Measurements from ENCODE around the gene PTPRH. TPM values are rescaled to one million over a fixed set of nuclear protein-coding genes. Genes with fewer than 3 reads are reported as not detected.

The PTPRH gene
- total and polyA plus RNA-seq, 9 of the 15 experiments (the other 6 are each of a cell fraction or from before 2014, with no cell fraction given), result 0.87 to 34.3 (median 22.7) TPM

- TF ChIP-seq HEY1 (CRISPR knock-in tag; IDR thresholded peaks at IDR 0.05; ENCODE audit: borderline replicate concordance) (0 out of 2 replicates have a peak, but pooled peaks have one; percentile 63), HMG20B (CRISPR knock-in tag; IDR thresholded peaks at IDR 0.05) (peak; percentile 40; the same call in 1 of the 2 replicates), SIX5 (IDR thresholded peaks at IDR 0.05; ENCODE audit: borderline replicate concordance in 1 of 2, insufficient read depth in 1 of 2, low read depth in 1 of 2, low read length in 2 of 2) (0 out of 4 replicates have a peak, but pooled peaks of 1 of the 2 experiments have one; percentile 3), ZBTB33 (CRISPR knock-in tag; IDR thresholded peaks at IDR 0.05) (peak; percentile 81), SREBF2 (CRISPR knock-in tag; IDR thresholded peaks at IDR 0.05) (peak; percentile 81; the same call in 1 of the 2 replicates), DPF2 (IDR thresholded peaks at IDR 0.05) (peak; percentile 95), TCFL5 (CRISPR knock-in tag; conservative IDR thresholded peaks at IDR 0.05) (no peak), FOXJ2 (tag; IDR thresholded peaks at IDR 0.05) (peak; percentile 88), ZNF586 (CRISPR knock-in tag; conservative IDR thresholded peaks at IDR 0.05) (no peak), PTTG1 (tag; IDR thresholded peaks at IDR 0.05; ENCODE audit: low read depth) (no peak), CHCHD3 (CRISPR knock-in tag; IDR thresholded peaks at IDR 0.05) (0 out of 2 replicates have a peak, but pooled peaks have one; percentile 32), CTBP1 (IDR thresholded peaks at IDR 0.05; ENCODE audit: borderline replicate concordance) (peak; percentile 88; the same call in 1 of the 2 replicates), XRCC3 (IDR thresholded peaks at IDR 0.05) (no peak), RBM15 (IDR thresholded peaks at IDR 0.05; ENCODE audit: insufficient read depth, low read length) (no peak), ZFP1 (CRISPR knock-in tag; IDR thresholded peaks at IDR 0.05) (no peak), KLF16 (IDR thresholded peaks at IDR 0.05) (peak; percentile 52; the same call in 1 of the 2 replicates), POLR2AphosphoS5 (IDR thresholded peaks at IDR 0.05; ENCODE audit: control insufficient read depth, insufficient read depth, low read depth, low read length) (peak; percentile 75), FOXO4 (CRISPR knock-in tag; IDR thresholded peaks at IDR 0.05) (no peak), STAG1 (CRISPR knock-in tag; IDR thresholded peaks at IDR 0.05; ENCODE audit: borderline replicate concordance) (peak; percentile 39; the same call in 1 of the 2 replicates), KLF13 (tag; IDR thresholded peaks at IDR 0.05; ENCODE audit: borderline replicate concordance, low read depth) (peak; percentile 76; the same call in 1 of the 2 replicates), GATAD2A (IDR thresholded peaks at IDR 0.05) (peak; percentile 92; the same call in 1 of the 2 replicates)
- TF ChIP-seq, protein P1, sequence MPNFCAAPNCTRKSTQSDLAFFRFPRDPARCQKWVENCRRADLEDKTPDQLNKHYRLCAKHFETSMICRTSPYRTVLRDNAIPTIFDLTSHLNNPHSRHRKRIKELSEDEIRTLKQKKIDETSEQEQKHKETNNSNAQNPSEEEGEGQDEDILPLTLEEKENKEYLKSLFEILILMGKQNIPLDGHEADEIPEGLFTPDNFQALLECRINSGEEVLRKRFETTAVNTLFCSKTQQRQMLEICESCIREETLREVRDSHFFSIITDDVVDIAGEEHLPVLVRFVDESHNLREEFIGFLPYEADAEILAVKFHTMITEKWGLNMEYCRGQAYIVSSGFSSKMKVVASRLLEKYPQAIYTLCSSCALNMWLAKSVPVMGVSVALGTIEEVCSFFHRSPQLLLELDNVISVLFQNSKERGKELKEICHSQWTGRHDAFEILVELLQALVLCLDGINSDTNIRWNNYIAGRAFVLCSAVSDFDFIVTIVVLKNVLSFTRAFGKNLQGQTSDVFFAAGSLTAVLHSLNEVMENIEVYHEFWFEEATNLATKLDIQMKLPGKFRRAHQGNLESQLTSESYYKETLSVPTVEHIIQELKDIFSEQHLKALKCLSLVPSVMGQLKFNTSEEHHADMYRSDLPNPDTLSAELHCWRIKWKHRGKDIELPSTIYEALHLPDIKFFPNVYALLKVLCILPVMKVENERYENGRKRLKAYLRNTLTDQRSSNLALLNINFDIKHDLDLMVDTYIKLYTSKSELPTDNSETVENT (CRISPR knock-in tag; IDR thresholded peaks at IDR 0.05), result peak; percentile 40; the same call in 1 of the 2 replicates
Measured at GRCh38 chr19:55216461-55217198, 7.3 kb upstream of the PTPRH start (continued).

Data from K562 (cell line).